Measurements from ENCODE around the gene AMOT.

The AMOT gene

GRCh38 chrX:112841114-112841819 is 636 bp upstream of the AMOT start:
- peak; percentile 97 for DNase-seq (ENCODE audit: low read depth, low spot score)

GRCh38 chrX:112839856-112840255 is 775 bp downstream of the AMOT start:
- peak; percentile 59 for DNase-seq (ENCODE audit: low read depth, low spot score)

- DNase-seq (ENCODE audit: low read depth, low spot score): no peak
These were observed 3.1 kb downstream of the AMOT start for GRCh38 chrX:112837531-112837930.

GRCh38 chrX:112835019-112835418 is 5.6 kb downstream of the AMOT start:
- no peak for DNase-seq (ENCODE audit: low read depth, low spot score)

- no peak for DNase-seq (ENCODE audit: low read depth, low spot score)
These were observed 6.4 kb downstream of the AMOT start for GRCh38 chrX:112834031-112834845.

DNA sequence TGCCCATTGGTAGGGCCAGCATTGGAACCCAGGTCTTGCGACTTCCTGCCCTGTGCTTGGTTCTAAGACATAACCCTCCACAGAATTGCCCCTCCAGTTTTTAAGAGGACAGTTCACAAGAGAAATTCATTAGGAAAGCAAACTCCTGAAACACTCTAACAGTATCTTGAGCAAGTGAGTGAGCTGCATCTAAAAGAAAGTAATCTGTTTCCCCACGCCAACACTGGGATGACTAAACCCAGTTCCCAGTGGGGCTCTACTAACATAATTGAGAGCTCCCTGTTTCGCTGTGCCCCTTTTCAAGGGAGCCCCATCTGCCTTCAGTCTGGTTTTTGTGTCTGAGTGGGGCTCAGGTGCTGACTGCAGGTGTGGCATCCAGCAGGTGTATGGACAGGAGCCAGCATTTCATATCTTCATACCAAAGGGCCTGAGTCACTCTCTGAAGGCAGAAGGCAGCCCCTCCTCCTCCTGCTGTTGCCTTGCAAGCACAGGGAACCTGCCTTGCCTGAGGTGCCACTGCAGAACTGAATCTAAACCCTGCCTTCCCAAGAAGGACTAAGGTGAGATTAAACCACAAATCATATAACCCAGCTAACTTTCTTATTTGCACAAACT is 8.0 kb downstream of the AMOT start:
- peak; percentile 65 for DNase-seq (ENCODE audit: low read depth, low spot score)

DNA sequence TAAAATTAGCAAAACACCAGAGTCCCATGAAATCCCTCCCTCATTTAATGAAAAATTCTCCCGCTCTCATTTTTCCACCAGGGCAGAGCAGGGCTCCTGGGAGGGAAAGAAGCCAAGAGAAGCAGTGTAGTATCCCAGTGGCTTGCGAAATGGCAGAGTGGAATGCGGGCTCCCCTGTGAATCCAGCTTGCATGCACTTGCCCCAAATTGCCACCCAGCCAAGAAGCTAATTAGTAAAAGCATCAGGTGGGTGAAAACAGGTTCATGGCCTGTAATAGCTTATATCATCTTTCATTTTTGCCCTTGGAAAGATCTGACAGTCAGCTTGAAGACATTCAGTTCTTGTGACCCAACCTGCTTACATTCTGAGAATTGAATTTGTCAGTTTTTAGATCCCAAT is 10.1 kb downstream of the AMOT start:
- no peak for DNase-seq (ENCODE audit: low read depth, low spot score)

GRCh38 chrX:112827292-112827903 is 13.2 kb downstream of the AMOT start:
- no peak for DNase-seq (ENCODE audit: low read depth, low spot score)

DNA sequence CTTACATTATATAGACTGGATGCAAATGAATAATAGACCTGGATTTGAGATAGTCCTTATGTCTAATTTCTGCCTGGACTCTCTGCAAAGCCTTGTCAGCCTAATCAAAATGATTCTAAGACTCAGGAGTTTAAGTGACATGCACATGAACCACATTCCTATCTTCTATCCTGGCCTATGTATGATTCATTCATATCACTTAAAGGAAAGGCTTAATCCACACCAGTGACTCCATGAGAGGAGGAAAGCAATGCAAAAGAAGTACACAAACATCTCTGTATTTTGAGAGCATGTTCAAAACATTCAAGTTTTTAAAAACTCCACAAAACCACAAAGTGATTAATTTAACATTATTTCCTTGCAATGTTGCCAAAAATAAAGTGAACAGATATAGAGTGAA is 14.6 kb downstream of the AMOT start:
- DNase-seq (ENCODE audit: low read depth, low spot score): no peak

- DNase-seq (ENCODE audit: low read depth, low spot score): no peak
These were observed 17.7 kb downstream of the AMOT start for GRCh38 chrX:112822892-112823291.

DNA sequence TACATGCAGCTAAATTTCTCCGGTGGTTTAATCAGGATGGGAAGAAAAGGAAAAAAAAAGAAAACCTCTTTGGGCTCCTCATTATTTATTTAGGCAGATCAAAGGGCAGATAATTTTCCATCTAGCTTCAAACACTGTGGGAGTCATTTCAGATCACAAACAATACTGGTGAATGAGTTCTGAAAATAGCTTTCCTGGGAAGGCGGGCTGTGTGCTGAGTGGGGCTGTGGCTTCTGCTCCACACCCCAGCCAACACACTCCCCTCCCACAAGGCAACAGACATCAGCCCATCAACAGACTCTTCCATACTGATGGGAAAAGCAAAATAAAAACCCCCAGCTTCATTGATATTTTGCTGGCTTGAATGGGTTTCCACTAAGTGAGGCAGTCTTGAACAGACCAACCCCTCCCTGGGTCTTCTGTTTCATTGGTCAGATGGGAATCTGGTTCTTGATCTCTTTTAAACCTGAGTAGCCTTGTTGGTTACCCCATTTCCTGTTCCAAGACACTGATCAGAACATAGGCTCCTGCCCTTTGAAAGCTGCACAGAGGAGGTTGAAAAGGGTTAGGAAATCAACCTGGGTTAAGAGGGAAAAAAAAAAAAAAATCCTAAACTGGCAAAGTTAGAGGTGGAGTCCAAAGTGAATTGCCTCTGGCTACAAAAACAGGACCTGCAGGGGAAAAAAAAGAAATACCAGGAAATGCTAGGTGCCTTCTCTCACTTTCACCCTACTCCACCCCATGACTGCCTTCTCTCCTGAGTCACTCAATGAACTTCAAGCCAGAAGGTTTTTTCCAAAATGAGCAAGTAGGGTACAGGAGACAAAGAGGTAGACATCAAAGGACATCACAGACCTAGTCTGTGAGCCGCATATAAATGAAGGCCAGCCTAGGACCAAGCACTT is 20.0 kb downstream of the AMOT start:
- no peak for DNase-seq (ENCODE audit: low read depth, low spot score)

GRCh38 chrX:112819813-112820212 is 20.8 kb downstream of the AMOT start:
- DNase-seq (ENCODE audit: low read depth, low spot score): no peak

GRCh38 chrX:112819008-112819640 is 21.5 kb downstream of the AMOT start:
- DNase-seq (ENCODE audit: low read depth, low spot score): no peak

DNA sequence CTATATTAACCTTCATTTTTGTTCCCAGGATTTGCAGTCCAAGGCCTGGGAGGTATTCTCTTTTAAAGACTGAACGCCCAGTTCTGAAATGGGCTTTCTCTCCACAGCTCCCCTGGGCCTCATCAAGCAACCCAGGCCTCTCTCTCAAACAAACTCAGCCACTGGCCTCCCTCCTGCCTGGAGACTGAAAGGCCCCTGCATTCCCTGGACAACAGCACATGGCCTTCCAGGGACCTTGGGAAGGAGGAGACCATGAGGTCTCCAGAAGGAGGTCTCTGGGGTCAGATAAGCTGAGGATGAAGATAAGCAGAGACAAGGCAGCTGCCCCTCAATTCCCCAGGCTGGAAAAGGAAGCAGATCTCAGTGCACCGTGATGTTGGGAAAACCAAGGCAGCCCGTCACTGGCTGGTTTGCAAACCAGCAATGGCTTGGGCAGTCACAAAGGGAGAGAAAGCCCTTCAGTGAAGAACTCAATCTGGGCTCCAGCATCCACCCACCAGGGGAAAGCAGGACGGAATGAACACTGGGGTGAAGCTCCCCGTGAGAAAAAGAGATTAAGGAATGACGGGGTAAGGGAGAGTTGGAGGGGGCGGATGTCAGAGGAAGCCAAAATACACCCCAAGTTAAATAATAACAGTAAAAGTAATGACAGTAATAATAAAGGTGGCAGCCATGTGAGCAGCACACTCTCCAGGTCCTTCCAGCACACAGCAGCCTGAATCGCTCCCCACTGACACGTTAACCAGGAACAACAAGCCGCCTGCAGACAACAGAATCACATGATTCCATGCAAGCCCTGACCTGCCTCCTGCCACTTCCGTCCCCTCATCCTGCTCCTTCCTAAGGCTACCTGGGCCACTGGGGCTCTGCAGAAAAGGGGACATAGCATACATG is 22.3 kb downstream of the AMOT start:
- no peak for DNase-seq (ENCODE audit: low read depth, low spot score)

DNA sequence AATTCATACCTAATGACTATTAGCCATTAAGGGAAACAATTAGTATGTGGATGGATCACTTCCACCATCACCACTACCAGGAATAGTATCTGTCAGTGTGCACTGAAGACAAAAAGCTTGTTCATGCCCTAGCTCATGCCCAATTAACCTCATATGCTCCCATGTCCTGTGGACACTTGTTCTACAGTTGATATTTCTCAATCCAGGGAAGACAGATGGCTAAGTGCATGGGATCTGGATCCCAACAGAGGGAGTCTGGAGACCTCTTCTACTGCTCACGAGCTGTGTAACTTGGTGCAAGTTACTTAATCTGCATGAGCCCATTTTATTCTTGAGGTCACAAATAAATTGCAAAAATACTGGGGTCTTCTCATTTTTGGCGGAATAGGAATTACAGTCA is 23.7 kb downstream of the AMOT start:
- DNase-seq (ENCODE audit: low read depth, low spot score): no peak

DNA sequence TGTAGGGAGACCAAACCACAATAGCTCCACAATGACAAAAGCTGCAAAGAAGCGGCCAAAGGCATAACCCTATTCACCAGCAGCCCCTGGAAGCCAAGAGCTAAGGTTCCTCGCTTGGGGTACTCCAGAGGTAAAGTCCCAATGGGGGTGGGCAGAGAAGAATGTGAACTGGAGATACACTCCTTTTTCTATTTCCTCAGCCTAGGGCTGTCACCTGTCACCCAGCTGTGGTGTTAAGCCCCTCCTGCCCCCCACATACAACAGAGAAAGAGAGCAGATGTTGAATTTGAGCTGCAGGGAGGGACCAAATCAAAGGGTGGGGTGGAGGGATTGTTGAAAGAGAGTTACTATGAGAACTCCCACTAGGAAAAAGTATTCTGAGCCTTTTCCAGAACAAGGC is 26.1 kb downstream of the AMOT start:
- DNase-seq (ENCODE audit: low read depth, low spot score): no peak

DNA sequence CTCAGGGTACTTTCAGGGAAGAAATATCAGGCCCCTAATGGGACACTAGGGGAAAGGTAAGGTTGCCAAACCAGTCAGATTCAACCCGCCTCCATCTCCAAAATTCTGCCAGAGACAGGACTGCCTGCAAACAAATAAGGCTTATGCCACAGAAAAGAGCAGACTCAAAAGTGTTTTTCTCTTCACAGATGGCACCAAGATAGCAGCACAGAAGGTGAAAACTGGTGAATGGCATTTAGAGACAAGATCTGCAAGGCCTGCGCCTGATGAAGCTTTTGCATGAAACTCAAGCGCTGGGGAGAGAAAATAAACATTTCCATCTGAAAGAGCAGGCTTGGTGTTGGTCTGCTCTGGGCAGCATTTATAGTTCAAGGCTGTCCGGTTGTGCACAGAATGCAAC is 27.9 kb downstream of the AMOT start:
- no peak for DNase-seq (ENCODE audit: low read depth, low spot score)

DNA sequence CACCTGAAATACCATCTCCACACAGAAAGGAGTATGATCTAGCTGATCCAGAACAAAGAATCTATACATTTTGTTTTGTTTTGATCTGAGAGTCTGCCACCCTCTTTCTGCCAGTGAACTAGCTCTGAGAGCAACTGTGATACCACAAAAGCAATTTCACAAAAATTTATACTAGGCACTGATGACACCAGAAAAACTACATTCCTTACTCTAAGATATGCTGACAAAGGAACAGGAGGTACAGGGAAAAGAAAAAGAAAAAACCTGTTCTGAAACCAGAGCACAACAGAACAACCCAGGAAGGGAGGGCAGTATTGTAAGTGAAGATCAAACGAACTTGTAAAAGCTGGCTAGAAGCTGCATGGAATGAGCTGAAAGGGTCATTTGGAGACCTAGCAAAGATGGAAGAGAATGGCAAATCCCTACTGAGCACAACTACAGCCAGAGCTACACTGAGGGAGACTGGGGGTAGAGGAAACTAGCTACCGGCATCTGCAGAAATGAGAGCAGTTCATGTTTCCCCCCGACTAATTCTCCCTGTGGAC is 31.9 kb downstream of the AMOT start:
- peak; percentile 49 for DNase-seq (ENCODE audit: low read depth, low spot score)

GRCh38 chrX:112808007-112808406 is 32.6 kb downstream of the AMOT start:
- no peak for DNase-seq (ENCODE audit: low read depth, low spot score)

Measured in ELF-1 (cell line).